ENCODE measurements around the gene ARNT2.

DNA sequence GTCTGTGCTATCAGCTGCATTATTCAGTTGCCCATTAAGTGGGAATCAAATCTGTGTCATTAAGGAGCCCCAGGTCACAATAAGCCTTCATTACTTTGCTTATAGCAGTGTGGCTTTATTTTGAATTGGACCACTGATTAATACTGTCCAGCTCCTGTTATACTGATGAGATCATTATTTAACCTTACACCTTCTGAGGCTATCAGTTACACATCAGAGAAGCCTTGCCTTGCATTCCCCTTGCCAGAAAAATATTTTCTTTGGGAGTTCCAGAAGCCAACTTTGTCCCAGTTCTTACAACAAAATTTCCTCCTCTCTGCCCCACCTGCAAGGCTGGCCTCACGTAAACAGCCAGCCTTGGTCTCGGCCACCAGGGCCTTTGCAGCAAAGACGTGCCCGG, 29.7 kb upstream of the ARNT2 start:
- TF ChIP-seq CTCF (IDR thresholded peaks at IDR 0.05; ENCODE audit: low read length) = no peak
- TF ChIP-seq EZH2 (IDR thresholded peaks at IDR 0.05; ENCODE audit: borderline replicate concordance, low read length) = no peak

Measured in OCI-LY1 (cell line).